PC-9 (cell line): Measurements from ENCODE around the gene DDX39B.

Experiments used
- EZH2 ChIP-seq: fragments of 200-600 bp; sonication (generic); IDR thresholded peaks from 2 replicates; pipeline ENCODE4 v1.8.0; 2017; ENCODE audit warnings: antibody characterized with exemption, low read depth
- TF ChIP-seq, protein P1 (sequence below): fragments of 200-600 bp; sonication (generic); conservative IDR thresholded peaks from 2 replicates; pipeline ENCODE4 v1.6.1; 2017; ENCODE audit warnings: mixed run types, antibody characterized with exemption, mild to moderate bottlenecking, moderate library complexity

DNA sequence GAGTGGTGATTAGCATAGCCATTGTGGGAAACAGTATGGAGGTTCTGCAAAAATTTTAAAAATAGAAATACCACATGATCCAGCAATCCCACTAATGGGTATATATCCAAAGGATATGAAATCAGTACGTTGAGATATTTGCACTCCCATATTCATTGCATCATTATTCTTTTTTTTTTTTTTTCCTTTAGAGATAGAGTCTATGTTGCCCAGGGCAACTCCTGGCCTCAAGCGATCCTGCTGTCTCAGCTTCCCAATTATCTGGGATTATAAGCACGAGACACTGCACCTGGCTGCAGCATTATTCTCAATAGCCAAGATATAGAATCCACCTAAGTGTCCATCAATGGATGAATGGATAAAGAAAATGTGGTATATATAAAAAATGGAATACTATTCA lies 20.0 kb downstream of the DDX39B start:
- TF ChIP-seq, protein P1, sequence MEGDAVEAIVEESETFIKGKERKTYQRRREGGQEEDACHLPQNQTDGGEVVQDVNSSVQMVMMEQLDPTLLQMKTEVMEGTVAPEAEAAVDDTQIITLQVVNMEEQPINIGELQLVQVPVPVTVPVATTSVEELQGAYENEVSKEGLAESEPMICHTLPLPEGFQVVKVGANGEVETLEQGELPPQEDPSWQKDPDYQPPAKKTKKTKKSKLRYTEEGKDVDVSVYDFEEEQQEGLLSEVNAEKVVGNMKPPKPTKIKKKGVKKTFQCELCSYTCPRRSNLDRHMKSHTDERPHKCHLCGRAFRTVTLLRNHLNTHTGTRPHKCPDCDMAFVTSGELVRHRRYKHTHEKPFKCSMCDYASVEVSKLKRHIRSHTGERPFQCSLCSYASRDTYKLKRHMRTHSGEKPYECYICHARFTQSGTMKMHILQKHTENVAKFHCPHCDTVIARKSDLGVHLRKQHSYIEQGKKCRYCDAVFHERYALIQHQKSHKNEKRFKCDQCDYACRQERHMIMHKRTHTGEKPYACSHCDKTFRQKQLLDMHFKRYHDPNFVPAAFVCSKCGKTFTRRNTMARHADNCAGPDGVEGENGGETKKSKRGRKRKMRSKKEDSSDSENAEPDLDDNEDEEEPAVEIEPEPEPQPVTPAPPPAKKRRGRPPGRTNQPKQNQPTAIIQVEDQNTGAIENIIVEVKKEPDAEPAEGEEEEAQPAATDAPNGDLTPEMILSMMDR: no peak
- TF ChIP-seq EZH2: no peak
